Right lobe of liver (tissue), 6 donors: ENCODE measurements around the gene TIMM29. TPM values are rescaled to one million over a fixed set of nuclear protein-coding genes. Genes with fewer than 3 reads are reported as not detected.

ENCODE experiments used
- ATAC-seq, 4 donors: fragments of 200-7000 bp; cut with Tn5 transposase; one replicate each; pipeline ENCODE4 v1.9.1; 2020; ENCODE audit warnings: mild to moderate bottlenecking in 4 of 4, moderate library complexity in 4 of 4
- DNase-seq, 3 donors: peaks; one replicate each; pipeline ENCODE4 v3.0.0-alpha.2; 2020
- H3K27ac ChIP-seq, 3 donors: fragments of 200-600 bp; one replicate each; pipeline ENCODE4 v1.8.0; 2022
- H3K27me3 ChIP-seq, 2 donors: fragments of 200-600 bp; one replicate each; pipeline ENCODE4 v1.8.0; 2022
- H3K36me3 ChIP-seq, 4 donors: fragments of 200-600 bp; sonication (generic) in 1 of 4; one replicate each; pipeline versions ENCODE4 v1.5.1 to v1.8.0; 2017 to 2022; ENCODE audit warnings: control low read depth in 1 of 4
- H3K4me1 ChIP-seq, 4 donors: fragments of 200-600 bp; sonication (generic) in 1 of 4; one replicate each; pipeline versions ENCODE4 v1.5.1 to v1.8.0; 2017 to 2022; ENCODE audit warnings: control low read depth in 1 of 4
- H3K4me3 ChIP-seq, 3 donors: fragments of 200-600 bp; one replicate each; pipeline ENCODE4 v1.8.0; 2022
- H3K9me3 ChIP-seq, 4 donors: fragments of 200-600 bp; sonication (generic) in 1 of 4; one replicate each; pipeline versions ENCODE4 v1.5.1 to v1.8.0; 2017 to 2022; ENCODE audit warnings: control low read depth in 1 of 4
- POLR2A ChIP-seq: fragments of 450-650 bp; IDR thresholded peaks from one replicate; pipeline ENCODE4 v1.6.1; 2017; ENCODE audit warnings: antibody characterized with exemption, mild to moderate bottlenecking
- WGBS: methylation state at CpG from one replicate; pipeline ENCODE4 v1.1.6; 2018; ENCODE audit warnings: low coverage, low lambda C conversion rate; ENCODE audit not compliant: insufficient coverage; ENCODE audit errors: missing lambda C conversion rate; 5-methylcytosine and 5-hydroxymethylcytosine counted together
- intact Hi-C, 2 donors: fragments of 100-400 bp; cut with DNase I; formaldehyde crosslinking; loops; one replicate each; pipeline versions ENCODE4 v1.11.2 to v1.14.1; 2022
- total RNA-seq, 6 experiments: library from RNA; depleted of rRNA in 2 of 6; stranded (reverse); fragments of >200 nt in 2 of 6; fragmentation: NEBNext Ultra II Directional in 3 of 6; extraction: Animal tissue kit (Norgen Biotek cat#: 25700) in 3 of 6; gene quantifications; one replicate each; pipeline versions ENCODE4 v1.1.0 to v1.2.4, GENCODE V29; 2016 to 2023
- TF ChIP-seq, protein P1 (sequence below), 4 donors: fragments of 200-600 bp in 3 of 4; fragments of 450-650 bp in 1 of 4; IDR thresholded peaks; one replicate each; pipeline versions ENCODE4 v1.5.1 to v1.8.0; 2016 to 2022; ENCODE audit warnings: antibody characterized with exemption in 4 of 4, mild to moderate bottlenecking in 2 of 4
- donor health status: DM: no; HTN: yes; CAD: no.
- donor health status: DM: no; HTN: no; CAD: no.
- donor health status: DM: no; HTN: no; CAD: no.
- donor health status: DM: no; HTN: yes; CAD: no.
- donor health status: DM: no; HTN: yes; CAD: no.

The TIMM29 gene
- total RNA-seq, 6 experiments from 2014 or later: 10.2 to 15.7 (median 11.6) TPM

DNA sequence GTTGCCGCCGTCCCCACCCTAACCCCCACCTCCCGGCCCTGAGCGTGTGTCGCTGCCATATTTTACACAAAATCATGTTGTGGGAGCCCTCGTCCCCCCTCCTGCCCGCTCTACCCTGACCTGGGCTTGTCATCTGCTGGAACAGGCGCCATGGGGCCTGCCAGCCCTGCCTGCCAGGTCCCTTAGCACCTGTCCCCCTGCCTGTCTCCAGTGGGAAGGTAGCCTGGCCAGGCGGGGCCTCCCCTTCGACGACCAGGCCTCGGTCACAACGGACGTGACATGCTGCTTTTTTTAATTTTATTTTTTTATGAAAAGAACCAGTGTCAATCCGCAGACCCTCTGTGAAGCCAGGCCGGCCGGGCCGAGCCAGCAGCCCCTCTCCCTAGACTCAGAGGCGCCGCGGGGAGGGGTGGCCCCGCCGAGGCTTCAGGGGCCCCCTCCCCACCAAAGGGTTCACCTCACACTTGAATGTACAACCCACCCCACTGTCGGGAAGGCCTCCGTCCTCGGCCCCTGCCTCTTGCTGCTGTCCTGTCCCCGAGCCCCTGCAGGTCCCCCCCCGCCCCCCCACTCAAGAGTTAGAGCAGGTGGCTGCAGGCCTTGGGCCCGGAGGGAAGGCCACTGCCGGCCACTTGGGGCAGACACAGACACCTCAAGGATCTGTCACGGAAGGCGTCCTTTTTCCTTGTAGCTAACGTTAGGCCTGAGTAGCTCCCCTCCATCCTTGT, 6.5 kb upstream of the TIMM29 start:
- no peak overlapping the region for H3K4me3 ChIP-seq
- DNase-seq (no peak), ATAC-seq (no peak)
- no peaks in the 10 kb centered on the region for H3K27me3 ChIP-seq
- 86% methylated on average over 22 of the region's 33 CpGs for WGBS
- H3K4me1 ChIP-seq: no peaks in the 10 kb centered on the region
- no peak for TF ChIP-seq POLR2A
- TF ChIP-seq, protein P1, sequence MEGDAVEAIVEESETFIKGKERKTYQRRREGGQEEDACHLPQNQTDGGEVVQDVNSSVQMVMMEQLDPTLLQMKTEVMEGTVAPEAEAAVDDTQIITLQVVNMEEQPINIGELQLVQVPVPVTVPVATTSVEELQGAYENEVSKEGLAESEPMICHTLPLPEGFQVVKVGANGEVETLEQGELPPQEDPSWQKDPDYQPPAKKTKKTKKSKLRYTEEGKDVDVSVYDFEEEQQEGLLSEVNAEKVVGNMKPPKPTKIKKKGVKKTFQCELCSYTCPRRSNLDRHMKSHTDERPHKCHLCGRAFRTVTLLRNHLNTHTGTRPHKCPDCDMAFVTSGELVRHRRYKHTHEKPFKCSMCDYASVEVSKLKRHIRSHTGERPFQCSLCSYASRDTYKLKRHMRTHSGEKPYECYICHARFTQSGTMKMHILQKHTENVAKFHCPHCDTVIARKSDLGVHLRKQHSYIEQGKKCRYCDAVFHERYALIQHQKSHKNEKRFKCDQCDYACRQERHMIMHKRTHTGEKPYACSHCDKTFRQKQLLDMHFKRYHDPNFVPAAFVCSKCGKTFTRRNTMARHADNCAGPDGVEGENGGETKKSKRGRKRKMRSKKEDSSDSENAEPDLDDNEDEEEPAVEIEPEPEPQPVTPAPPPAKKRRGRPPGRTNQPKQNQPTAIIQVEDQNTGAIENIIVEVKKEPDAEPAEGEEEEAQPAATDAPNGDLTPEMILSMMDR (IDR thresholded peaks at IDR 0.05): no peak
- no peaks in the 10 kb centered on the region for H3K9me3 ChIP-seq
- no peak overlapping the region for H3K27ac ChIP-seq
- intact Hi-C loops: loop anchor here (5.0 to 10.0 kb wide), 2 partner anchors 47 to 50 kb away; partner anchors contain the start of gene CARM1 (in 2 of the 2)
- H3K36me3 ChIP-seq: peaks cover 0 to 18% (median 12%) of the 10 kb centered on the region in 4 donors

DNA sequence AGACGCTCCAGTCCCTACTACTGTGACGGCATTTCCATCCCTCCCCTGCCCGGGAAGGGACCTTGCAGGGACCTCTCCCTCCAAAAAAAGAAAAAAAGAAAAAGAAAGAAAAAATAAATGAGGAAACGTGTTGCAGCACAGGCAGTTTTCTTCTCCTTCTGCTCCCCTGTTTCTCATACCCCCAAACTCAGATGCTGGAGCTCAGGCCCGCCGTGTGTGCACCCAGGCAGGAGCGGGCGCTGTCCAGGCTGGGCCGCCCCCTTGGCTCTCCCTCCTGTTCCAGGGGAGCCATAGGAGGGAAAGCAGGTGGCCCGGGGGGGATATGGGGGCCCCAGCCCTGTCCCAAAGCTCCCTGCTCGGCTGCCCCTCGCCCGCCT, 6.0 kb upstream of the TIMM29 start:
- DNase-seq (no peak), ATAC-seq (no peak)
- peaks cover 0 to 18% (median 12%) of the 10 kb centered on the region in 4 donors for H3K36me3 ChIP-seq
- TF ChIP-seq, protein P1 (IDR thresholded peaks at IDR 0.05): no peak
- TF ChIP-seq POLR2A: no peak
- no peak overlapping the region for H3K4me3 ChIP-seq
- no peak overlapping the region for H3K27ac ChIP-seq
- H3K4me1 ChIP-seq: peaks cover 0 to 5% (median 0%) of the 10 kb centered on the region in 4 donors
- no peaks in the 10 kb centered on the region for H3K9me3 ChIP-seq
- 57% methylated on average over 1 of the region's 13 CpGs for WGBS
- intact Hi-C loops: loop anchor here (5.0 to 10.0 kb wide), 2 partner anchors 48 to 50 kb away; partner anchors contain the start of gene CARM1 (in 2 of the 2)
- no peaks in the 10 kb centered on the region for H3K27me3 ChIP-seq

DNA sequence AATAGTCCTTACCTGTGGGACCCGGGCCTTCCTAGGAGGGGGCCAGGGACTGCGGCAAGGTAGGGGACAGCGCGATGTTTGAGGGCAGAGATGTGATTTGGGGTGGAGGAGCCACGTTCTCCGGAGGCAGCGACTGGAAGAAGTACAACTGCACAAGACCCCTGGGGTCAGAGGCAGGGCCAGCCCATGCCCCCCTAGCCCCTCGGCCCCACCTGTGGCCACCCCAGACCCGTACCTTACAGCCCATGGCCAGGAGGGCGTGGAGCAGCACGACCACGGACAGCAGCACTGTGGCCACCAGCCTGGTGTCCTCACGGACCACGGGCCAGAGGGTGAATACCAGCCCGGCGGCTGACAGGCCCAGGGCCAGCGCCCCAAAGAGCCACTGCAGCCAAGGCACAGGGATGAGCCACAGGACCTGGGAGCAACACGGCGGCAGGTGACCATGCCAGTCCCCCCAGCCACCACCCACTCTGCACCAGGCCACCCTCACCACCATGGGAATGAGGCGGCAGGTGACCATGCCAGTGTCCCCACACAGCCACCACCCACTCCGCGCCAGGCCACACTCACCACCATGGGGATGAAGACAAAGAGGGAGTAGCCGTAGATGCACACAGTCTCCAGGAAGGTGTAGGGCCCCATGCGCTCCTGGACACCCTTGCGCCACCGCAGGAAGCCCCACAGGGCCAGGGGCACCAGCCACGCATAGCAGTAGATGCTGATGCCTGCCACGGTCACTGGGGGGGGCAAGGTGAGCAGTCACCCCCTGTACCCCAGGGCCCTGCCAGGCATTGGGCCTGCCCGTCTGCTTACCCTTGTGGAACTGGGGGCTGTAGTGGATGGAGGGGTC, 5.1 kb upstream of the TIMM29 start:
- peak in 1 of 4 donors; percentile 2 for ATAC-seq
- Histone ChIP-seq H3K27ac (no peak overlapping the region), H3K4me3 (no peak overlapping the region), H3K9me3 (no peaks in the 10 kb centered on the region), H3K36me3 (peaks cover 0 to 18% (median 12%) of the 10 kb centered on the region in 4 donors), H3K4me1 (peaks cover 0 to 10% (median 0%) of the 10 kb centered on the region in 4 donors), H3K27me3 (no peaks in the 10 kb centered on the region)
- DNase-seq: no peak
- TF ChIP-seq, protein P1 (IDR thresholded peaks at IDR 0.05): no peak
- no peak for TF ChIP-seq POLR2A
- 92% methylated on average over 4 of the region's 29 CpGs for WGBS
- intact Hi-C loops: loop anchor here (5.0 to 10.0 kb wide), 2 partner anchors 49 to 51 kb away; partner anchors contain the start of gene CARM1 (in 2 of the 2)

DNA sequence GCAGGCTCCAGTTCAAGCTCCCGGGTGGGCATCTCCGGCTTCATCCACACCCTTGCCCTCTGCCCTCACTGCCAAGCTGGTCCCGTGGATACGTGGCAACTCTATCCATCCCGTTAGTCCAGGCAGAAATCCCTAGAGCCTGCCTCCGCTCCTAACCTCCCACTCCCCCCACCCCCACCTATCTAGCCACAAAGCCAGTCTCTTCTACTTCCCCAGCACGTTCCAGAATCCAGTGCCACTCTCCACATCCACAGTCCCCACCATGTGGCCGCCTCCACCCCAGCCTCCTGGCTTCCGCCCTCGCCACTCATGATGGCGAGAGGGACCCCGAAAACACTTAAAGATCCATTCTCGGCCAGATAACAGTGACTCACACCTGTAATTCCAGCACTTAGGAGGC, 4.0 kb upstream of the TIMM29 start:
- Histone ChIP-seq H3K27me3 (no peaks in the 10 kb centered on the region), H3K4me1 (peaks cover 0 to 13% (median 1%) of the 10 kb centered on the region in 4 donors), H3K36me3 (peaks cover 0 to 18% (median 12%) of the 10 kb centered on the region in 4 donors), H3K4me3 (no peak overlapping the region), H3K27ac (no peak overlapping the region), H3K9me3 (no peaks in the 10 kb centered on the region)
- WGBS: 89% methylated on average over 11 of the region's 13 CpGs
- TF ChIP-seq, protein P1 (IDR thresholded peaks at IDR 0.05): no peak
- no peak for TF ChIP-seq POLR2A
- DNase-seq (no peak), ATAC-seq (no peak)
- intact Hi-C loops: loop anchor here (5.0 to 10.0 kb wide), 2 partner anchors 50 to 52 kb away; partner anchors contain the start of gene CARM1 (in 2 of the 2)
